Endometrial microvascular endothelial cells (primary cell): Measurements from ENCODE around the gene SYNM. TPM values are rescaled to one million over a fixed set of nuclear protein-coding genes. Genes with fewer than 3 reads are reported as not detected.
"Not testable (repeated sequence)": the region's sequence is repeated elsewhere in the genome, so short reads cannot be mapped to it uniquely, and the experiment has no call there.

Experiments used
- in situ Hi-C: cut with HindIII; loops from 2 replicates; pipeline ENCODE4 v1.10.0; 2017; ENCODE audit warnings: low sequenced_read_pairs, low pct_unique_long_range_greater_than_20kb; ENCODE audit errors: inconsistent ontology term
- total RNA-seq: library from RNA; depleted of rRNA; stranded (reverse); fragments of >200 nt; gene quantifications from one replicate; pipeline ENCODE4 v1.2.3, GENCODE V29; 2015; ENCODE audit errors: inconsistent ontology term

Gene SYNM, protein sequence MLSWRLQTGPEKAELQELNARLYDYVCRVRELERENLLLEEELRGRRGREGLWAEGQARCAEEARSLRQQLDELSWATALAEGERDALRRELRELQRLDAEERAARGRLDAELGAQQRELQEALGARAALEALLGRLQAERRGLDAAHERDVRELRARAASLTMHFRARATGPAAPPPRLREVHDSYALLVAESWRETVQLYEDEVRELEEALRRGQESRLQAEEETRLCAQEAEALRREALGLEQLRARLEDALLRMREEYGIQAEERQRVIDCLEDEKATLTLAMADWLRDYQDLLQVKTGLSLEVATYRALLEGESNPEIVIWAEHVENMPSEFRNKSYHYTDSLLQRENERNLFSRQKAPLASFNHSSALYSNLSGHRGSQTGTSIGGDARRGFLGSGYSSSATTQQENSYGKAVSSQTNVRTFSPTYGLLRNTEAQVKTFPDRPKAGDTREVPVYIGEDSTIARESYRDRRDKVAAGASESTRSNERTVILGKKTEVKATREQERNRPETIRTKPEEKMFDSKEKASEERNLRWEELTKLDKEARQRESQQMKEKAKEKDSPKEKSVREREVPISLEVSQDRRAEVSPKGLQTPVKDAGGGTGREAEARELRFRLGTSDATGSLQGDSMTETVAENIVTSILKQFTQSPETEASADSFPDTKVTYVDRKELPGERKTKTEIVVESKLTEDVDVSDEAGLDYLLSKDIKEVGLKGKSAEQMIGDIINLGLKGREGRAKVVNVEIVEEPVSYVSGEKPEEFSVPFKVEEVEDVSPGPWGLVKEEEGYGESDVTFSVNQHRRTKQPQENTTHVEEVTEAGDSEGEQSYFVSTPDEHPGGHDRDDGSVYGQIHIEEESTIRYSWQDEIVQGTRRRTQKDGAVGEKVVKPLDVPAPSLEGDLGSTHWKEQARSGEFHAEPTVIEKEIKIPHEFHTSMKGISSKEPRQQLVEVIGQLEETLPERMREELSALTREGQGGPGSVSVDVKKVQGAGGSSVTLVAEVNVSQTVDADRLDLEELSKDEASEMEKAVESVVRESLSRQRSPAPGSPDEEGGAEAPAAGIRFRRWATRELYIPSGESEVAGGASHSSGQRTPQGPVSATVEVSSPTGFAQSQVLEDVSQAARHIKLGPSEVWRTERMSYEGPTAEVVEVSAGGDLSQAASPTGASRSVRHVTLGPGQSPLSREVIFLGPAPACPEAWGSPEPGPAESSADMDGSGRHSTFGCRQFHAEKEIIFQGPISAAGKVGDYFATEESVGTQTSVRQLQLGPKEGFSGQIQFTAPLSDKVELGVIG (N-terminal part only)
- 2.1 TPM for total RNA-seq

DNA sequence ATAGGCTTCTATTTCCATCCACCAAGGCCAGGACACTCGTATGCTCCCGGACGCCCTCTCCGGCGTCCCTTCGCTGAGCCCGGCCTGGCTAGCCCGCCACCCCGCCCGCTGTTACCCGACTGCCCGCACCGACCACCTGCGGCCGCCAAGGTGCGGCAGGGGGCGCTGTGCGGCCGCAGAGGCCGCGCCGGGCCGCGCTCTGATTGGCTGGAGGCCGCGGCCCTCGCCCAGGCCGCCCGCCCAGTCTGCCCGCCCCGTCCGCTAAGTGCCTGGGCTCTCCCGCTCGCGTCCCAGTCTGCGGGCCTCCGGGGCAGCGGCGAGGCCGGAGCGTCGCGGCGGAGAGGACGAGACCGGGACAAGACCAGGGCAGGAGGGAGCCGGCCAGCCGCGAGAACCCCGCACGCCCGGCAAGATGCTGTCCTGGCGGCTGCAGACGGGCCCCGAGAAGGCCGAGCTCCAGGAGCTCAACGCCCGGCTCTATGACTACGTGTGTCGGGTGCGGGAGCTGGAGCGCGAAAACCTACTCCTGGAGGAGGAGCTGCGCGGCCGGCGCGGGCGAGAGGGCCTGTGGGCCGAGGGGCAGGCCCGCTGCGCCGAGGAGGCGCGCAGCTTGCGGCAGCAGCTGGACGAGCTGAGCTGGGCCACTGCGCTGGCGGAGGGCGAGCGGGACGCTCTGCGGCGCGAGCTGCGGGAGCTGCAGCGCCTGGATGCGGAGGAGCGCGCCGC, at the start of gene SYNM:
SYNM (plus strand) TSS at position 293 of the 726 bp plus-strand sequence; CDS start at position 413, 120 bp downstream.
- in situ Hi-C loops, result no loop called here

DNA sequence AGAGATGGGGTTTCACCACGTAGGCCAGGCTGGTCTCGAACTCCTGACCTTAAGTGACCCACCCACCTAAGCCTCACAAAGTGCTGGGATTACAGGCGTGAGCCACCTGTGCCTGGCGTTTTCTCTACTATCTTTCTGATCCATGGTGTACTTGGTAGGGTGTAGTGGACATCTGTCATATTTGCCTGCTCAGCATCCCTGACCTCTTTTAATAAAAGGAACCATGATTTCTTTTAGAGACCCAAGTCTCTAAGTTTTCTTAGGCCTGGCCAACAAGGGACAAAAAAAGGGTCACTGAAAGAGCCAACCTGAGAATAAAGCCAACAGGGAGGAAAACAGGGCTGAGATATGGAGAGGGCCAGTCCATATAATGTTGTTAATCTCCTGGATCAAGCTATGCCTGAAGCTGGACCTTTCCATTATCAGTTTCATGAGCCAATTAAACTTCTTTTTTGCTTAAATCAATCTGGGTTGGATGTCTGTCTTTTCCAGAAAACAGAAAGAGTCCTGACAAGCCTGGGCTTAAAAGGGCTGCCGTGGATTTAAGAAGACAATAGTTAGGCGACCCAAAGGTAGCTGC, 49.2 kb upstream of the SYNM start:
- in situ Hi-C loops, result loop anchor here (25.0 kb wide), 2 partner anchors 168 to 393 kb away; no protein-coding TSS in a partner anchor

DNA sequence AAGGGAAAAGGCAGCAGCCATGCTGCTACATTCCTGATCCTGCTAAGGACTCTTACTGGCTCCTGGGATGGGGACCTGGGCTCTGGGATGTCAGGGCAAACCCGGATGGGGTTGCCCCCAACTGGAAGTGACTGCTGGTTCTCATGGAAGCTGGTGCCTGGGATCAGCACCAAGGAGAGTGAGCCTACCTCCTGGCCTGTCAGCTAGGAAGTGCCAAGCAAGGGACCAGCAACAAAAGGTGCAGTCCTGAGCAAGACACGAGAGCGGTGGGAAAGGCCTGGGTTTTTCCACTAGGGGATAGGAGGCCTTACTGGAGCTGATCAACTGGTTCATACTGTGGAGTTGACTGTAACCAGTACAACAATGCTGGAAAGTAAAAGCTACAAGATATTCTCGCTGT, 47.9 kb upstream of the SYNM start:
- in situ Hi-C loops, result loop anchor here (25.0 kb wide), 2 partner anchors 170 to 395 kb away; no protein-coding TSS in a partner anchor

DNA sequence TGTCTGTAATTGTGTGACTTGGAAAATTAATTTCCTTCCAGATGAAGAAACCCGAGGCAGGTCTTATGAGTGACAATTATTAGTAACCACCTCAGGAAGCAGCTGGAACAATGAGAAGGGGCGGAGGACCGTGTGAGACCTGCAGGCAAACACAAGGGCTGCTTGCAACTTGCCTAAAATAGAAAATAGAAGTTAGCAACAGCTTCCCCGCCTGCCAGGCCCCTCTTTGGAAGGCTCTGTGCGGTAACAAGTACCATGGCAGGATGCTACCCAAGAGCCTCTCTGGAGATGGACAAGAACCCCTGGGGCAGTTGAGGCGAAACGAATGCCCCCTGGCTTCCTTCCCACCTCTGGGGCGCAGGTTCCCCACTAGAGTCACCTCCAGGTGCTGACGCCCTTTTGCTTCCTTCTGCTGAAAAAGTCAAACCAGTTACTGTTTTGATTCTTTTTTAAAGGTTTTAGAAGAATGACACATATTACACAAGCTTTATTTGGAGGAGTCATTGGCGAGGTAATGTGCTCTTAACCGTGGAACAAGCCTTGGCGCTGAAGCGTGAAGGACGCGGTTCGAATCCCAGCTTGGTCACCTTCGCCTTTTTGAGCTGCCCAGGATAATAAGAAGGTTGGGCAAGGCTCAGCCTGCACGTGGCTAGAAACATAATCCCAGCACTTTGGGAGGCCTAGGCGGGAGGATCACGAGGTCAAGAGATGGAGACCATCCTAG, 47.0 kb upstream of the SYNM start:
- in situ Hi-C loops, result loop anchor here (25.0 kb wide), 2 partner anchors 171 to 396 kb away; no protein-coding TSS in a partner anchor

DNA sequence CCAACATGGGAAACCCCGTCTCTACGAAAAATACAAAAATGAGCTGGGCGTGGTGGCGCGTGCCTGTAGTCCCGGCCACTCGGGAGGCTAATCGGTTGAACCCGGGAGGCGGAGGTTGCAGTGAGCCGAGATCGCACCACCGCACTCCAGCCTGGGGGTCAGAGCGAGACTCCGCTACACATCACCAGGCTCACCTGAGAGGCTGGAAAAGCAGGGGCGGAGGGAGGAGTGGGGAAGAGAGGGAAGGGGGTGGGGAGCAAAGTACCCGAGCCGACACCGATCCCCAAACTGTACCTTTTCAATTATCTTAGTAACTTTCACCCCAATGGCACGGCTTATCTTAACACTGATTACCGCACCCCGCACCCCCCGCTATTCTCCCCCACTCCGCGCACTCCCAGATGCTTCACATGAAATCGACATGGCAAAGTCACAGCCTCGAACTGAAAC, 46.4 kb upstream of the SYNM start:
- in situ Hi-C loops, result loop anchor here (25.0 kb wide), 2 partner anchors 171 to 396 kb away; no protein-coding TSS in a partner anchor

DNA sequence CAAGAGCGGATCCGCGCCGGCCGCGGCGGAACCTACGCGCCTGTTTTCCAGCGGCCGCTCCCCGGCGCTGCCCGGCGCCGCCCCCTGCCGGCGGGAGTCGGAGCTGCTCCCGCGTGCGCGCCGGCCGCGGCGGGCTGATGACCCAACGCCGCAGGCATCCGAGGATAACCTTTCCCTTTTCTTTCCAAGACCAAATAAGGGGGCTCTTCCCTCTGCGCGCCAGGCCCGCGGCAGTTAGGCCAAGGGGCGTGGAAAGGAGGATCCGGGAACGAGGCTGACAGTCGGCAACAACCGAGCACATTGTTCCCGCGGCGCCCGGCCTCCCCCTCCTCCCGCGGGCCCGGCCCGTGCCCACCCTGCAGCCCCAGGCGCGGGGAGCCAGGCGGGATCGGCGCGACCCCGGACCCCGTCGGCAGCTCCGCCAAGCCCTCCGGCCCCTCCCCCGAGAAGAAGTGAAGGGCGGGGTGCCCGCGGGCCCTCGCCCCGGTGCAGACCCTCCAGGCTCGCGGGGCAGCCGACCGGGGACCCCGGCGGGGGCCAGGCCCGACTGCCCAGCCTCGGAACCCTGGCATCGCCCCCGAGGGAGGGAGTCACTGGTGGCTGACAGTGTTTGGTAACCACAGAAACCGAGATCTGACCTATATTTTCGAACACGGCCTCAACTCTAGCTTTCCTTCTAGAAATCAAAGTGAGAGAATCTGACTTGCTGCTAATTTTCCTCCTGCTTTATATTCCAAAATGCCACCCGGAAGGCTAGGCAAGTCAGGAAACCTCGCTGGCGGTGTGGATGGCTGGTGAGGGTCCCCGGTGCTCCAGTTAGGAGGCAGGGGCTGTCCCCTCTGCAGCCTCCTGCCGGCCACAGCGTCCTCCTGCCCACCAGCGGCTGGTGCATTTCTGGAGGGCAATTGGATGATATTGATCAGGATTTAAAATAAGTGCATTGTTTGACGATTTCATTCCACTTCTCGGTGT, 45.6 kb upstream of the SYNM start:
- in situ Hi-C loops, result loop anchor here (25.0 kb wide), 2 partner anchors 172 to 397 kb away; no protein-coding TSS in a partner anchor

DNA sequence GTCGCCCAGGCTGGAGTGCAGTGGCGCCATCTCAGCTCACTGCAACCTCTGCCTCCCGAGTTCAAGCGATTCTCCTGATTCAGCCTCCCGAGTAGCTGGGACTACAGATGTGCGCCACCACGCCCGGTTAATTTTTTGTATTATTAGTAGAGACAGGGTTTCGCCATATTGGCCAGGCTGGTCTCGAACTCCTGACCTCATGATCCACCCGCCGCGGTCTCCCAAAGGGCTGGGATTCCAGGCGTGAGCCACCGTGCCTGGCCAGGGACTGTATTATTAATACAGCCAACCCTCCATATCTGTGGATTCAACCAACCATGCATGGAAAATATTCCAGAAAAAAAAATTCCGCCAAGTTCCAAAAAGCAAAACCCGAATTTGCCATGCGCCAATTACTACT, 44.7 kb upstream of the SYNM start:
- in situ Hi-C loops, result loop anchor here (25.0 kb wide), 2 partner anchors 173 to 398 kb away; no protein-coding TSS in a partner anchor

DNA sequence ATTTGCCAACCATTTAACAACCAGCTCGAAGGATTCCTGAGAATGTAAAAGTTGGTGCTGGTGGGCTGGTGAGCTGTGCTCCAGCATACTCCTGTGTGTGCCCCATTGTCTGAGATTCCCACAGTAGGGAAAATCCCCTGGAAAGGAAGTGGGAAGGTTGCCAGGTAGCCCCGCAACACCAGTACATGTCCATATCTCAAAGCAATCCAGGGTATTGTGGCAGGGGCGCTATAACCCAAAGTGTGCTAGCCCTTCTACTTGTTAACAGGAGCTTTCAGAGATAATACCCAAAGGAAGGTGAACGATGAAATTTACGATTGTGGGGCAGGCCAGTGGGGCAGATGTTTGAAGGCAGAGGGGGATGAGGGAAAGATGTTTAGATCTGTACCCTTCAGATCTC, 42.7 kb upstream of the SYNM start:
- in situ Hi-C loops, result loop anchor here (25.0 kb wide), 2 partner anchors 175 to 400 kb away; no protein-coding TSS in a partner anchor

DNA sequence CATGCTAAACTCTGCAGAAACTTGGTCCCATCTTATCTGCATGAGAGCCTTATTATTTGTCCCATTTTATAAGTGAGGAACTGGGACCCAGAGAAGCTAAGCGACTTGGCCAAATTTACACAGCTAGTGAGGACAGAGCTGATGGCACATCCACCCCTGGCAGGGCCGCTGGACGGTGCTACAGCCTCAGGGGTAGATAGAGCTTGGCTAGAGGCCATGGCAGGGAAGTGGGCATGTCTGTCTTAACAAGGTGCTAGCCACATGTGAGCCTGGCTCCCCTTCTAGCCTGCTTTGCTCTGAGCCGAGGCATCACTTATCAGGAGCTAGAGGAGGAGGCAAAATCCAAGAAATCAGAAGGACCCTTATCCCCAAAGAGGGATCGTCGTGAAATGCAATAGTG, 36.7 kb upstream of the SYNM start:
- in situ Hi-C loops, result loop anchor here (25.0 kb wide), 2 partner anchors 181 to 406 kb away; no protein-coding TSS in a partner anchor

DNA sequence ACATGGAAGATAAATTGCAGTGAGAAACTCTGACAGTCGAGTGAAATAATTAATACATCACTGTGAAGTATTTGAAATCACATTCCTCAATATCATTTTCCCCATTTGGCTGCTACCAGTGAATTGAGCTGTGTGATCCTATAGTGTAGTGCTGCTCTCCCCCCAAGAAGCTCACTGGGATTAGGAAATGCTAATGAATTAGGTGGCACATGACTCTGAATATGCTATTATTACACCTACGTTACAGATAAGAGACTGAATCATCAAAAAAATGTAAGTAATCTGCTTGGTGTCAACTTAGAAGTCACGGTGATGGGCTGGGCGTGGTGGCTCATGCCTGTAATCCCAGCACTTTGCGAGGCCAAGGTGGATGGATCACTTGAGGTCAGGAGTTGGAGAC, 34.7 kb upstream of the SYNM start:
- in situ Hi-C loops, result loop anchor here (25.0 kb wide), 2 partner anchors 183 to 408 kb away; no protein-coding TSS in a partner anchor

DNA sequence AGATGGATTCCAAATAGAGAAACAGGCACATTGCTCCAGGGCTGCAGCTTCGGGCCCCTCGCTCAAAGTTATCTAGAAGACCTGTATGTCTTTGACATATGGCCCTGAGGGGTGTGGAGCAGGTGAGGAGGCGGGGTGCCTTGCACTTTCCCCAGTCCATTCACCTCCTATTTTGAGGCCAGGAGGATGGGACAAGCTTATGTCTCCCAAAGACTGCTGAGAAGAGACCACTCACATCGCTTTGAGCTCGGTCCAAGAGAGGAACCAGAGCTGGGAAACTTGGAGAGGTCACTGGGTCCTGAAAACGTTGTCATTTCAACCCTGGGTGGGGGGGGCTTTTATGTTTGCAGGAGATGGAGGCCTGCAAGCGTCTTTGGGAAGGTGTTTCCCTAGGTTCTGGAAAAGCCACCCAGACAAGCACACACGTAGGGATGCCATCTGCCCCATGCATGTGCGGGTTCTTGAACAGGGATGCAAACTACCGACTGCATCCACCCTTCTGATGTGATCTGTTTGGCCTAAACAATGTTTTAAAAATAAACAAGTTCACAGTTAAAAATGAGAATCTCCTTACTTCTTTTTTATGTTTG, 33.7 kb upstream of the SYNM start:
- in situ Hi-C loops, result loop anchor here (25.0 kb wide), 2 partner anchors 184 to 409 kb away; no protein-coding TSS in a partner anchor

DNA sequence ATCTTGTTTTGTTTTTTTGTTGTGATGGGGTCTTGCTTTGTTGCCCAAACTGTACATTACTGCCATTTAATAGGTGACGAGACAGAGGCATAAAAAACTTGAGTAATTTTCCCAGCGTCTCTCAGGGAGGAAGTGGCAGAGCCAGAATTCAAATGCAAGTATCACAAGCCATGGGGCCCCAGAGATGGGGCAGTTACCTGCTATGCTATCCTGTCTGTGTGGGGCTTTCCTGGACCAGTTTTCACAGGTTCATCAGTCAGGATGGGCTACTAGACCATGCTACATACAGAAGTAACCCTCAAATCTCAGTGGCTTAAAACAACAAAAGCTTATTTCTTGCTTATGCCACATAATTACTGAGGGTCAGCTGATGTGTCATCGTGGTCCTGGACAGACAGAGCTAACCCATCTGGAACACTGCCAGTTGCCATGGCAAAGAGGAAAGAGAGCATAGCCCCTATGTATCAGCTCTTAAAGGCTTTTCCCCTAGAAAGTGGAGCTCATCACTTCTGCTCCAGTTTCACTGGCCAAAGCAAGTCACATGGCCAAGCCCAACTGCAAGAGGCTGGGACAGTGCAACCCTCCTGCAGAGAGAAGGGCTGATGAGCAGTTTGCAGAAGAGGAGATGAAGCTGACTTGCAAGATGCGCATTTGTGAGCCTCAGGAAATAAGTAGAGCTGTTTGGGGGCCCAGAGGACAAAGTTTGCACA, 31.7 kb upstream of the SYNM start:
- in situ Hi-C loops, result loop anchor here (25.0 kb wide), 2 partner anchors 186 to 411 kb away; no protein-coding TSS in a partner anchor

DNA sequence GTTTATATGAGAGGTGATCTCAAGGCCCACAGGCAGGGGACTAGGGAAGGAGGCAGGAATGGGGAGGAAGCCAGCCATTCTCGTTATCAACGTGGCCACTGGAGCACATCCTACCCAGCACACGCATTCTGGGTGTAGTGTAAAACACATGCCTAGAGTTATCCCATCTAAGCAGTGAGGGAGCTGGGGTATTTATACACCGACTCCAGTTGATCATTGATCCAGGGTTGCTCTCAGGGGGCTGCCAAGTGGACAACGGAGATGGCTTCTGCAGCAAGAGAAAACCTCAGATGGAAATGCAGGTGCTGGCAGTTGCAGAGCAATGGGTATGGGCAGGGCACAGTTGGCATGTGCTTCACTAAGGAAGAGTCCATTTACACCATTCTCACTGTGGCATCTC, 30.4 kb upstream of the SYNM start:
- in situ Hi-C loops, result loop anchor here (25.0 kb wide), 2 partner anchors 187 to 412 kb away; no protein-coding TSS in a partner anchor

DNA sequence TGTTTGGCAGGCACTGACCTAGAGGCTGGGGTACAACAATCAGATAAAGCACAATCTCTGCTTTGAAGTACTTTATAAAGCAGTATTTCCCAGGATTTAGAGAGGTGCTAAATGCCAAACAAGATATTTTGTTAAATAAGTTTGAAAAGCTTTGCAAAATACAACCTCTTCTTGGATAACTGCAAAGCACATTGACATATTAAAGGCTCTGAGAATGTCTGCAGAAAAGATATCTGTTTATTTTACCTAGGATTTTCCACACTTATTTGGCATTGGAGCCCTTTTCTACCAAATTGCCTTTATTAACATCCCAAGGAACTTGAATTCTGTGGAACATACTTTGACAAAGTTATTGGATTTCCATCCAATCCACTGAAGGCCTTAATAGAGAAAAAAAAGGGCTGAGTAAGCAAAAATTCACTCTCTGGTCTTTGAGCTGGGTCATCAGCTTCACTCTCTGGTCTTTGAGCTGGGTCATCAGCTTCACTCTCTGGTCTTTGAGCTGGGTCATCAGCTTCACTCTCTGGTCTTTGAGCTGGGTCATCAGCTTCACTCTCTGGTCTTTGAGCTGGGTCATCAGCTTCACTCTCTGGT, 29.7 kb upstream of the SYNM start:
- in situ Hi-C loops, result not testable (repeated sequence)
